HEK293T (cell line): ENCODE results near the gene ATP11A.

Source experiments
- BHLHE40 ChIP-seq: fragments of 450-650 bp; IDR thresholded peaks from 2 replicates; pipeline ENCODE4 v1.6.1; 2016; ENCODE audit warnings: mild to moderate bottlenecking, moderate library complexity, borderline replicate concordance
- FOXK2 ChIP-seq: fragments of 450-650 bp; IDR thresholded peaks from 2 replicates; pipeline ENCODE4 v1.6.1; 2016; ENCODE audit warnings: mild to moderate bottlenecking
- NFRKB ChIP-seq: fragments of 450-650 bp; IDR thresholded peaks from 2 replicates; pipeline ENCODE4 v1.6.1; 2016; ENCODE audit warnings: mild to moderate bottlenecking, moderate library complexity
- SUZ12 ChIP-seq: fragments of 450-650 bp; IDR thresholded peaks from 2 replicates; pipeline ENCODE4 v1.6.1; 2016; ENCODE audit warnings: mild to moderate bottlenecking

DNA sequence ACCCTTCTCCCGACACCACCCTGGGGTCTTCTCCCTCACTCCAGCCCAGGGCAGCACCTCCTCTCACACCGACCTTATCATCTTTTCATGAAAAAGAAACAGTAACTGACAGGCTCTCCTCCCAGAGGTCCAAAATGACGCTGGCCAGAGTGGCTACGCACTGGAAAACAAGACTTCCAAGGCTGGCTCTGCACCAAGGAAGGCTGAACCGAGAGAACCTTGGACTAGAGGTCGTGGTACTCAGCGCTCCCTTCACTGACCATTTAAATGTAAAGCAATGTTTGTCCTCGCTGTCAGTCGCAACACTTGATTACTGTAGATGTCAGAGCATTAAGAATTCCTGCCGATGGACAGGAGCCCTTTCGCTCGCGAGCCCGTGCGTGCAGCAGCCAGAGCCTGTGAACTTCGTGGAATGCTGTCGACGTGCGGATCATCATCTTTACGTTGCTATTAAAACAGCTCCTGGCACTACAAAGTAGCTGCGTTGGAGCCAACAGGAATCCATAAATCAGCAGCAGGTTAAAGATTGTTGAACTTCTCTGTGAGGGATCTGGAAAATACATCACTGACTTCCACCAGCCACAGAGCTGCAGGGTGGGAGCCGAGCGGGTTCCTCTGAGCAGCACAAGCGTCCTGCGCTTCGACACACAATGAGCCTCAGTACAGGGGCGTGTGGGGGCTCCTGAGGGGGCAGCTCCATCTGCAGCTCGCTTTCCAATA lies 153.7 kb downstream of the ATP11A start:
- TF ChIP-seq FOXK2 (no peak), BHLHE40 (no peak), SUZ12 (no peak), NFRKB (no peak)
